ENCODE measurements around the gene LHB. TPM values are rescaled to one million over a fixed set of nuclear protein-coding genes. Genes with fewer than 3 reads are reported as not detected.

Gene LHB
- total RNA-seq, 4 donors from 2014 or later = 1.9 TPM; not detected in 3

GRCh38 chr19:48999481-49000325, 17.2 kb downstream of the LHB start:
- Histone ChIP-seq H3K4me1 (peaks cover 5 to 11% of the 10 kb centered on the region in 2 donors), H3K4me3 (no peak overlapping the region), H3K27me3 (no peaks in the 10 kb centered on the region), H3K27ac (peak overlapping the region in 1 of 4 donors; percentile 72), H3K9me3 (no peaks in the 10 kb centered on the region), H3K36me3 (peaks cover 0 to 25% of the 10 kb centered on the region in 2 donors)
- in situ Hi-C loops (cut with MboI; ENCODE audit: low sequenced_read_pairs in 4 of 4) = no loop called here
- intact Hi-C loops (cut with DNase I; ENCODE audit: low total_unique reads) = loop anchor here (10.0 kb wide), 2 partner anchors 675 to 815 kb away; partner anchors contain the start of genes EMP3, FUZ and MED25
- TF ChIP-seq POLR2A (IDR thresholded peaks at IDR 0.05) (no peak), CTCF (IDR thresholded peaks at IDR 0.05 in 4 of 5, conservative IDR thresholded peaks at IDR 0.05 in 1 of 5) (peak in 4 of 5 experiments; percentile 44 to 65 (median 56))
- ATAC-seq (peak in 1 of 2 donors; percentile 67), DNase-seq (no peak)

- Histone ChIP-seq H3K27ac (peak overlapping the region; percentile 56 to 72 (median 67)), H3K4me1 (peaks cover 13 to 19% of the 10 kb centered on the region in 2 donors), H3K36me3 (peaks cover 0 to 9% of the 10 kb centered on the region in 2 donors), H3K9me3 (no peaks in the 10 kb centered on the region), H3K4me3 (no peak overlapping the region), H3K27me3 (no peaks in the 10 kb centered on the region)
- intact Hi-C loops (cut with DNase I; ENCODE audit: low total_unique reads) (loop anchor here (10.0 kb wide), 2 partner anchors 673 to 817 kb away; partner anchors contain the start of genes EMP3, FUZ and MED25), in situ Hi-C loops (cut with MboI; ENCODE audit: low sequenced_read_pairs in 4 of 4) (no loop called here)
- ATAC-seq = no peak
- peak in 1 of 2 donors; percentile 64 for DNase-seq
- peak in 4 of 5 experiments; percentile 13 to 58 (median 46) for TF ChIP-seq CTCF (IDR thresholded peaks at IDR 0.05 in 4 of 5, conservative IDR thresholded peaks at IDR 0.05 in 1 of 5)
- no peak for TF ChIP-seq POLR2A (IDR thresholded peaks at IDR 0.05)
Measured at GRCh38 chr19:48997972-48998371, 18.9 kb downstream of the LHB start.

GRCh38 chr19:48994035-48994386, 22.9 kb downstream of the LHB start:
- Histone ChIP-seq H3K27ac (peak overlapping the region; percentile 93 to 100 (median 99)), H3K4me3 (peak overlapping the region; percentile 68 to 99 (median 81)), H3K4me1 (peaks cover 38 to 46% of the 10 kb centered on the region in 2 donors), H3K9me3 (no peaks in the 10 kb centered on the region), H3K36me3 (peaks cover 0 to 2% of the 10 kb centered on the region in 2 donors), H3K27me3 (no peaks in the 10 kb centered on the region)
- in situ Hi-C loops (cut with MboI; ENCODE audit: low sequenced_read_pairs in 4 of 4) (no loop called here), intact Hi-C loops (cut with DNase I; ENCODE audit: low total_unique reads) (loop anchor here (5.0 to 10.0 kb wide), 4 partner anchors 78 to 821 kb away; partner anchors contain the start of genes EMP3, FUZ, KCNA7 and MED25)
- no peak for TF ChIP-seq CTCF (IDR thresholded peaks at IDR 0.05 in 4 of 5, conservative IDR thresholded peaks at IDR 0.05 in 1 of 5)
- no peak for TF ChIP-seq POLR2A (IDR thresholded peaks at IDR 0.05)
- DNase-seq = no peak
- ATAC-seq = no peak

GRCh38 chr19:48993175-48994034, 23.5 kb downstream of the LHB start, which contains the start of the genes GYS1 and RUVBL2:
TSS of gene GYS1 (minus strand) at chr19:48993309. CDS start at chr19:48993112, 197 bp downstream.
TSS of gene RUVBL2 (plus strand) at chr19:48993887. CDS start at chr19:48993912, 25 bp downstream.
- in situ Hi-C loops (cut with MboI; ENCODE audit: low sequenced_read_pairs in 4 of 4) = no loop called here
- H3K4me3 ChIP-seq = peak within 1 kb of the TSS; percentile 75 to 99 (median 84)
- H3K36me3 ChIP-seq = peaks cover 0 to 8% of the 10 kb centered on the region in 2 donors
- DNase-seq = peak; percentile 98 to 100
- H3K4me1 ChIP-seq = peaks cover 44 to 51% of the 10 kb centered on the region in 2 donors
- TF ChIP-seq POLR2A (IDR thresholded peaks at IDR 0.05) (peak; percentile 98 to 99), CTCF (IDR thresholded peaks at IDR 0.05 in 4 of 5, conservative IDR thresholded peaks at IDR 0.05 in 1 of 5) (peak; percentile 98 to 99 (median 99))
- H3K9me3 ChIP-seq = no peaks in the 10 kb centered on the region
- intact Hi-C loops (cut with DNase I; ENCODE audit: low total_unique reads) = loop anchor here (1.0 to 10.0 kb wide), 7 partner anchors 28 to 821 kb away; partner anchors contain the start of genes EMP3, FTL, FUZ and KCNA7
- H3K27ac ChIP-seq = peak within 1 kb of the TSS; percentile 93 to 100 (median 99)
- H3K27me3 ChIP-seq = no peaks in the 10 kb centered on the region
- peak; percentile 73 to 75 for ATAC-seq
